GM03348 (cell line): Measurements from ENCODE around the gene PISD.

Experiments
- DNase-seq: peaks from one replicate; pipeline ENCODE4 v3.0.0; 2012; ENCODE audit warnings: low spot score

The PISD gene

DNA sequence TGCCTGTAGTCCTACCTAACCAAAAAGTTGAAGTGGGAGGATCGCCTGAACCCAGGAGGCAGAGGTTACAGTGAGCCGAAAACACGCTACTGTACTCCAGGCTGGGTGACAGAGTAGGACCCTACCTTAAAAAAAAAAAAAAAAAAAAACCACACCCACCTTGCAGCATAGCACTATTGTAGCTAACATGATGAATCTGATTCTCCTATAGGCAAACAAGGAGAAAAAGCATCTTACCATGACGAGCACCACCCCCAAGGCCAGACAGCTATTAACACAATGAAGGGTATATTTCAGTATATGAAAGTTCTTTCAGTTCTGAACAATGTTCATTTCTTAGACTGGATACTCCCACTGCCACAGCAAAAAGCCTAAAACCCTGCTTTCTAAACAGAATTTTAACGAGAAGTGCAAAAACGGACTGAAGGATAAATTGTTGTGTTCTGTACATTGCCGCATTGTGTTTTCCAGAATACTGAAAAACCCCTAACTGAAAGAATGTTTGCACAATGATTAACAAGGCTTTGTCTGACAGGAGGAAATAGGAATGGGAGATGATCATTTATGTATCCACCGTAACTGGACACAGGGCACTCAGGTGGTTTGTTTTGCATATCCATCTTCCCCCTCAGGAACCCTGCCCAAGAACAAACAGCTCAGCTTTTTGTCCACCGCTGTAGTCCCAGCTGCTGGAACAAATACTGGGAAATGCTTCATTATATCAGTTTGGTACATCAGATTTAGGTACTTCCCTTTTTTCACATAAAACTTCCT is 8.9 kb downstream of the PISD start:
- DNase-seq: no peak

DNA sequence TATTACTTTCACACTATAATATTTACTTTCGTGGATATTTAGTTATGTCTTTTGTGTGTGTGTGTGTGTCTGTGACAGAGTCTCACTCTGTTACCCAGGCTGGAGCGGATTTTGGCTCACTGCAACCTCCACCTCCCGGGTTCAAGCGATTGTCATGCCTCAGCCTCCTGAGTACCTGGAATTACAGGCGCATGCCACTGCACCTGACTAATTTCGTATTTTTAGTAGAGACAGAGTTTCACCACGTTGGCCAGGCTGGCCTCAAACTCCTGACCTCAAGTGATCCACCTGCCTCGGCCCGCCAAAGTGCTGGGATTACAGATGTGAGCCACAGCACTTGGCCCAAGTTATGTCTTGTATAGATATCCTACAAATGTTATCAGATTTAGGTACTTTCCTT is 9.9 kb downstream of the PISD start:
- DNase-seq: no peak

DNA sequence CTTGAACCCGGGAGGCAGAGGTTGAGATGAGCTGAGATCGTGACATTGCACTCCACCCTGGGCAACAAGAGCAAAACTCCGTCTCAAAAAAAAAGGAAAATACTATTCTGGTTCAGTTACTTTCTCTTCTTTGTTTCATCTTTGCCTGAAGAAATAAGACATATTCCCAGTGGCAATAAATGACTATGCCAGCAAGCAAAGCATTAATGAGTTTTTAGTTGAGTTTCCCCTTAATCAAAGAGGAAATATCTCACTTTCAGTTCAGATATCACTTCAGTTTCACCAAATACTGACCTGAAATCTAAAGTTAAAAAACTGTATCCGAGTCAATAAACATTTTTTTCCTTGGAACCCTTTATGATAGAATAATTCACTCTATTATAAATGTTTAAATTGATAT is 10.4 kb downstream of the PISD start:
- DNase-seq: no peak

DNA sequence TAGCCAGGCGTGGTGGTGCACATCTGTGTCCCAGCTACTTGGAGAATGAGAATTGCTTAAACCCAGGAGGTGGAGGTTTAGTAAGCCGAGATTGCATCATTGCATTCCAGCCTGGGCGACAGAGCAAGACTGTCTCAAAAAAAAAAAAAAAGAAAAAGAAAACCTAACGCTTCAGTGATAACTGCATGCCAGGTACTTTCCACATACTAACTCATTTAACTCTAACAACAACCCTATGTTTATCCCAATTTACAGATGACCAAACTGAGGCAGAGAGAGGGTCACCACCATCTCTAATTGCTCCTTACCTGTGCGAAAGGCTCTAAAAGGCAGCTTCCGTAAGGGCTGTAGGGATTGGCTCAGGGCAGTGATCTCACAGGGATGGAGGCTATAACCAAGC is 11.6 kb downstream of the PISD start:
- DNase-seq: peak; percentile 61

- DNase-seq: peak; percentile 76
These were observed 14.3 kb downstream of the PISD start for GRCh38 chr22:31647523-31648320.

GRCh38 chr22:31647066-31647465 is 14.9 kb downstream of the PISD start:
- no peak for DNase-seq

GRCh38 chr22:31646186-31647019 is 15.6 kb downstream of the PISD start:
- peak; percentile 85 for DNase-seq

DNA sequence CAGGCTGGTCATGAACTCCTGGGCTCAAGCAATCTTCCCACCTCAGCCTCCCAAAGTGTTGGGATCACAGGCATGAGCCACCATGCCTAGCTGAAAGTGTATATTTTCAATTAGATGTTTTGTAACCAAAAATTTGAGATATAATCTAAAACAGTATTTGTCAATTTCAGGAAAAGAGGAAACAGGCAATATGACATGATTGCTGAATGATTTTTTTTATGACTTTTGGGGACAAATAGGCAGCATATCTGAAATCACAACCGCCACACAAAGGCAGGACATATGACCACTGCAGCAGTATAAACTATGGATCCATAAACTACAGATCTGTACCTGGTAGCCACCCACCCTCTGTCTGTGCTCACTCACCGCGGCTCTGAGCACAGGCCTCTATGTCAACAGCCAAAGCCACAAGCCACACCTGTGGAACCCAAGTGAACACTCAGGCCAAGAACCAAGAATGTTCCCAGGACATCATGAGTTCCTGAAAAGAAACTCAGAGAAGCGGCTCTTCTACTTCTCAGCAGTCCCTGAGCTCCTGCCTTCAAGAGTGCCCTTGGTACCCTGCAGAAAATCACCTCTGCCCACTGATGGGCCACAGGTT is 22.5 kb downstream of the PISD start:
- DNase-seq: no peak

DNA sequence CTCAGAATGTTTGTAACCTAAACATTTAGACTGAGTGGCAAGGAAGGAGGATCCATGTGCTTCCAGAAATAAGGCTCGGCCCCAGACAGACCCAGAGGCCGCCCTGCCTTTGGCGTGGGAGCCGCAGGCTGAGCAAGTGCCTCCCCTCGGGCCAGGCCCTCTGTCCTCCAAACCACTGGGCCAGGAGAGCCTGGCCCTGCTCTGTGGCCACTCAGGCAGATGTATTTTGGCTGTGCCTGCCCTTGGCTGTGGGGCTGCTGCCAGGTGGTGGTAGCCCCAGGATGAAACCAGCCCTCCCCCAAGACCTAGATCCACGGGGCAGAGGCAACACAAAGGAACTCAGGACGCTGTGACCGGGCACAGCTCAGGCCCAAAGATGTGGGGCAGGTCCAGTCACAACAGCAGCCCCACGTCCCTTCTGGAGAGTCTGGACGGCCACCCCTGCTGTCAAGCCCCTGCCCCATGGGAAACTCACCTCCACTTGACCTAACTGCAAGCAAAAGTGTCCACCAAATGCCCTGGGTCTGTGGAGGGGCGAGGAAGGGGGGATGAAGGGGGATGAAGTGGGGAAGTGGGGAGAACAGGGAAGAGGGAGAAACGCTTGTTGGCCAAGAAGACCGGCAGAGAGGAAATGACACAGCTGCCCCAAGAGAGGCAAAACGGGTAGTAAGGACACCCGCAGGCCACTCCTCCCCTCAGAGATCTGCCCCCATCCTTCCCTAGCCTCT is 24.0 kb downstream of the PISD start:
- peak; percentile 18 for DNase-seq

- no peak for DNase-seq
These were observed 24.5 kb downstream of the PISD start for GRCh38 chr22:31637447-31637890.

DNA sequence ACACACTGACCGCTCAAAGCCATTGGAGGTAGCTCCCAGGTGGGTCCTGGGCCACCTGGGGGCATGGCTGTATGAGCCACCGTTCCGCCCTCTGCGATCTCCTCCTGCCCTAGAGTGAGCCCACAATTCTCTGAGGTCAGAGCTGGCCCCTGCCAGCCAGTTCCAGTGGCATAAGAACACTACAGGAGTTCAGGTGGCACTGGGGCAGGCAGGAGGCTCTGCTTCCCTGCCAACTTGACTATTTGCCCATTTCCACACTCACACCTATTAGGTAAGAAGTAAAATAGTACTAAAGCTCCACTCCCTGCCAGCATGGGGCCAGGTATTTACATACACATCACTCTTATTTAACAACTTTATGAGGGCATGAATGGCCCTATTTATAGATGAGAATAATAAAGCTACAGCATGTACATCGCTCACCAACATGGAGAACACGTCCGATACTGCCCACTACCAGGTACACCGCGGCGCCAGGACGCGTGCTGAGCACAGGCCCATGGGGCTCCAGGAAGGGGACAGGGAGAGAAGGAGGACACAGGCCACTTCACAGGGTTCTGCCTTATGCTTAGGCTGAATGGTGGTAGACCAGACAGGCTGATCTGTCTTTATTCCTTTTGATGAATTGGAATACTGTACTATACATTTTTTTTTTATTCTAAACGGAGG is 26.2 kb downstream of the PISD start:
- no peak for DNase-seq

- DNase-seq: no peak
These were observed 30.6 kb downstream of the PISD start for GRCh38 chr22:31631436-31631835.

- peak; percentile 92 for DNase-seq
These were observed 31.4 kb downstream of the PISD start for GRCh38 chr22:31630331-31631329.

GRCh38 chr22:31629741-31630184 is 32.3 kb downstream of the PISD start:
- no peak for DNase-seq

DNA sequence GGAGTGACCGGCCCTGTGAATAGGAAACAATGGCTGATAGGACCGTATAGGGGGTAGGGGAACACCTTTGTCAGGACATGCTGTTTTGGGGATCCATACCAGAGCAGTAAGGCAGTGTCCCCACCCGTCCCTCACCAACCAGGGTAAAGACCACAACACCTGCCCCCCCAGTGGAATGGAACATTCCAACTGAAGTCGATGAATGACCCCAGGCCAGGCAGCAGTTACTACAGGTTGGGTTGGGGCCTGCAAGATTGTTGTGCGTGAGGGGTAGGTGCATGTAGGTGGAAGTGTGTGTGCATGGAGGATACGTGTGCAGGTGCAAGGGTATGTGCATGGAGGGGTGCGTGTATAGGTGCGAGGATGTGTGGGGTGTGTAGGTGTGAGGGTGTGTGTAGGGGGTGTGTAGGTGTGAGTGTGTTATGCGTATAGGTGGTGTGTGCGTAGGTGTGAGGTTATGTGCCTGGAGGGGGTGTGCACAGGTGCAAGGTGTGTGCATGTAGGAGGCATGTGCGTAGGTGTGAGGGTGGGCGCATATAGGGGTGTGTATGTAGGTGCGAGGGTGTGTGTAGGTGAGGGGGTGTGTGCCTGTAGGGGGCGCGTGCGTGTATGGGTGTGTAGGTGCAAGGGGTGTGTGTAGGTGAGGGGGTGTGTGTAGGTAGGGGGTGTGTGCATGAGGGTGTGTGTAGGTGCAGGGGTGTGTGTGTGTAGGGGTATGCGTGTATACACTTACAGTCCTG is 32.9 kb downstream of the PISD start:
- DNase-seq: no peak

DNA sequence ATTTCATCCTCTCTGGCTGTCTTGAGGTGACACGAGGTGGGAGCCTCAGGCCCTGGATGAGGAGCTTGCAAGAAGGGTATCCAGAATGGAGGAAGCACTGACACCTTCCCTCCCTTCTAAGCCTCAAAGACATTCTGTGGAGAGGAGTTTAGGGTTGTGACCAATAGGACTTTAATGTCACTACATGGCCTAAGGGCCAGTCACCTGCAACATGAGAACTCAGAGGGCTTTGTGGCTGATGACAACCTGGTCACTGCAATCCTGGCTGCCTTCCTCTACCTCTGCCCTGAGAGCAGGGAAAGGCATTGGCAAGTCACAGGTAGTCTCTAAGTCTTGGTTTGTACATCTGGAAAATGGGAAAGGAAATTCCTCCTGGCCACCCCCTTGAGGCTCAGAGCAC is 33.7 kb downstream of the PISD start:
- no peak for DNase-seq

DNA sequence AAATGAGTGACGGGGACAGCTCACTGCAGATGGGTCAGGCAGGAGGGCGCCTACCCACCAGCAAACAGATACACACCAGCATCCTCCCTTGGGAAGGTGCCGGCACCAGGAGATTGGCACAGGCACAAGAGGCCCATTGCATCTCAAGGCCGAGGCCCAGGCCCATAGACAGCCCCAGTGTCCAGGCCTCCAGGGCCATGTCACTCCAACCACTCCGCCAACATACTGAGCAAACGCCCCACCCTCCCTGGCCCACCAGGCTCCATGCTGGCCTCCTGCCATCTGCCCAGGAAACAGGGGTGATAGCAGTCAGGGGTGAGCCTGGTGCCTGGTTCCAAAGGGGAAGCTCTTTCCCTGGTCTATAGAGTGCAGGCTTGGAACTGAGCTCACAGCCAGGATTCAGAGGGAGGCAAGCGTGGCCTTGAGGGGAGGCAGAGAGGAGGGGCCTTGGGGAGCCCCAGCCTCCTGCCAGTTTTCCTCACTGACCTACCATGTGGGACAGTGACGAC is 34.7 kb downstream of the PISD start:
- no peak for DNase-seq

- DNase-seq: peak; percentile 44
These were observed 35.4 kb downstream of the PISD start for GRCh38 chr22:31626427-31627150.
